WTC11 (cell line): Measurements from ENCODE around the gene UCHL1. TPM values are rescaled to one million over a fixed set of nuclear protein-coding genes. Genes with fewer than 3 reads are reported as not detected.

Experiments
- ATAC-seq: fragments of 200-7000 bp; cut with Tn5 transposase; 2 replicates; pipeline ENCODE4 v1.10.0; 2021; ENCODE audit warnings: mild to moderate bottlenecking, moderate library complexity
- CTCF ChIA-PET: fragments of 300-600 bp; sonication (Branson Sonifier 250); formaldehyde crosslinking; loops from one replicate; lab custom pipeline; 2021; ENCODE audit warnings: antibody characterized with exemption; lab: Charles Lee
- POLR2A ChIA-PET: fragments of 350-600 bp; sonication (Branson Sonifier 250); formaldehyde crosslinking; loops from one replicate; lab custom pipeline; 2021; ENCODE audit warnings: antibody characterized with exemption; lab: Charles Lee
- DNase-seq: peaks from one replicate; pipeline ENCODE4 v3.0.0; 2021; ENCODE audit warnings: low spot score
- H3K27ac Mint-ChIP-seq: 2 replicates; pipeline ENCODE4 v1.8.0; 2021; ENCODE audit warnings: mixed read lengths
- H3K27me3 Mint-ChIP-seq: 2 replicates; pipeline ENCODE4 v1.8.0; 2021; ENCODE audit warnings: low read depth, mild to moderate bottlenecking, moderate library complexity, mixed read lengths
- H3K36me3 Mint-ChIP-seq: 2 replicates; pipeline ENCODE4 v1.8.0; 2021; ENCODE audit warnings: mixed read lengths
- H3K4me1 Mint-ChIP-seq: 2 replicates; pipeline ENCODE4 v1.8.0; 2022; ENCODE audit warnings: mixed read lengths
- H3K4me3 Mint-ChIP-seq: 2 replicates; pipeline ENCODE4 v1.8.0; 2021; ENCODE audit warnings: mild to moderate bottlenecking, moderate library complexity, mixed read lengths
- H3K9me3 Mint-ChIP-seq: 2 replicates; pipeline ENCODE4 v1.8.0; 2021; ENCODE audit warnings: mixed read lengths
- ATF1 ChIP-seq: sonication (generic); formaldehyde crosslinking; IDR thresholded peaks from 2 replicates; pipeline ENCODE4 v1.8.1; 2023; ENCODE audit warnings: mild to moderate bottlenecking, moderate library complexity, missing genetic modification reagents
- CREB1 ChIP-seq: sonication (generic); formaldehyde crosslinking; IDR thresholded peaks from 2 replicates; pipeline ENCODE4 v1.8.0; 2023; ENCODE audit warnings: mild to moderate bottlenecking, missing genetic modification reagents
- CREM ChIP-seq: sonication (generic); formaldehyde crosslinking; IDR thresholded peaks from 2 replicates; pipeline ENCODE4 v1.8.1; 2022; ENCODE audit warnings: mild to moderate bottlenecking, missing genetic modification reagents, moderate library complexity
- ELF4 ChIP-seq: sonication (generic); formaldehyde crosslinking; IDR thresholded peaks from 2 replicates; pipeline ENCODE4 v1.8.1; 2022; ENCODE audit warnings: low read depth, mild to moderate bottlenecking, moderate library complexity, missing genetic modification reagents
- ESRRA ChIP-seq: sonication (generic); formaldehyde crosslinking; IDR thresholded peaks from 2 replicates; pipeline ENCODE4 v1.8.1; 2022; ENCODE audit warnings: mild to moderate bottlenecking, missing genetic modification reagents, borderline replicate concordance
- GRHL2 ChIP-seq: fragments of 250-450 bp; sonication (Bioruptor Pico); IDR thresholded peaks from 2 replicates; pipeline ENCODE4 v1.8.0; 2022; ENCODE audit warnings: mild to moderate bottlenecking, moderate library complexity; ENCODE audit not compliant: insufficient replicate concordance, severe bottlenecking
- JUN ChIP-seq: sonication (generic); formaldehyde crosslinking; IDR thresholded peaks from 2 replicates; pipeline ENCODE4 v1.8.0; 2023; ENCODE audit warnings: mild to moderate bottlenecking, missing genetic modification reagents
- KAT7 ChIP-seq: sonication (generic); formaldehyde crosslinking; IDR thresholded peaks from 2 replicates; pipeline ENCODE4 v1.8.1; 2023; ENCODE audit warnings: missing genetic modification reagents, mild to moderate bottlenecking, borderline replicate concordance
- NFATC4 ChIP-seq: fragments of 250-450 bp; sonication (Bioruptor Pico); IDR thresholded peaks from 2 replicates; pipeline ENCODE4 v1.9.0; 2021; ENCODE audit warnings: mild to moderate bottlenecking
- NFE2L1 ChIP-seq: sonication (generic); formaldehyde crosslinking; IDR thresholded peaks from 2 replicates; pipeline ENCODE4 v1.8.1; 2023; ENCODE audit warnings: missing genetic modification reagents
- NR2C2 ChIP-seq: sonication (generic); formaldehyde crosslinking; IDR thresholded peaks from 2 replicates; pipeline ENCODE4 v1.8.0; 2022; ENCODE audit warnings: mild to moderate bottlenecking, missing genetic modification reagents
- RORB ChIP-seq: fragments of 250-450 bp; sonication (Bioruptor Pico); IDR thresholded peaks from 2 replicates; pipeline ENCODE4 v1.9.0; 2021; ENCODE audit warnings: mild to moderate bottlenecking
- ZNF121 ChIP-seq: sonication (generic); formaldehyde crosslinking; IDR thresholded peaks from 2 replicates; pipeline ENCODE4 v1.8.0; 2023; ENCODE audit warnings: missing genetic modification reagents
- ZNF219 ChIP-seq: sonication (generic); formaldehyde crosslinking; IDR thresholded peaks from 2 replicates; pipeline ENCODE4 v1.8.0; 2023; ENCODE audit warnings: missing genetic modification reagents, mild to moderate bottlenecking, borderline replicate concordance
- ZNF416 ChIP-seq: fragments of 250-450 bp; sonication (Bioruptor Pico); IDR thresholded peaks from 2 replicates; pipeline ENCODE4 v1.9.0; 2021; ENCODE audit warnings: mild to moderate bottlenecking, inconsistent platforms
- total RNA-seq: library from RNA; stranded (reverse); gene quantifications from 3 replicates; pipeline ENCODE4 v1.2.3, GENCODE V29; 2021
- TF ChIP-seq, protein P1 (sequence below): sonication (generic); formaldehyde crosslinking; IDR thresholded peaks from 2 replicates; pipeline ENCODE4 v1.8.0; 2022; ENCODE audit warnings: mild to moderate bottlenecking, missing genetic modification reagents
- TF ChIP-seq, protein P2 (sequence below): sonication (generic); formaldehyde crosslinking; IDR thresholded peaks from 2 replicates; pipeline ENCODE4 v1.8.1; 2022; ENCODE audit warnings: mild to moderate bottlenecking, moderate library complexity, missing genetic modification reagents
- TF ChIP-seq, protein P3 (sequence below): fragments of 250-450 bp; sonication (Bioruptor Pico); IDR thresholded peaks from 2 replicates; pipeline ENCODE4 v1.9.0; 2021; ENCODE audit warnings: mild to moderate bottlenecking
- TF ChIP-seq, protein P4 (sequence below): sonication (generic); formaldehyde crosslinking; IDR thresholded peaks from 2 replicates; pipeline ENCODE4 v1.8.0; 2022; ENCODE audit warnings: mild to moderate bottlenecking, missing genetic modification reagents
- TF ChIP-seq, protein P5 (sequence below): fragments of 250-450 bp; sonication (Bioruptor Pico); IDR thresholded peaks from 2 replicates; pipeline ENCODE4 v2.1.2; 2022; ENCODE audit warnings: mild to moderate bottlenecking, moderate library complexity
- TF ChIP-seq, protein P6 (sequence below): sonication (generic); formaldehyde crosslinking; IDR thresholded peaks from 2 replicates; pipeline ENCODE4 v1.8.1; 2023; ENCODE audit warnings: mild to moderate bottlenecking, missing genetic modification reagents, moderate library complexity
- TF ChIP-seq, protein P7 (sequence below): fragments of 200-600 bp; IDR thresholded peaks from 2 replicates; pipeline ENCODE4 v1.8.0; 2022; ENCODE audit warnings: antibody characterized with exemption

Gene UCHL1
- total RNA-seq, 1 experiment from 2014 or later: 548 TPM

DNA sequence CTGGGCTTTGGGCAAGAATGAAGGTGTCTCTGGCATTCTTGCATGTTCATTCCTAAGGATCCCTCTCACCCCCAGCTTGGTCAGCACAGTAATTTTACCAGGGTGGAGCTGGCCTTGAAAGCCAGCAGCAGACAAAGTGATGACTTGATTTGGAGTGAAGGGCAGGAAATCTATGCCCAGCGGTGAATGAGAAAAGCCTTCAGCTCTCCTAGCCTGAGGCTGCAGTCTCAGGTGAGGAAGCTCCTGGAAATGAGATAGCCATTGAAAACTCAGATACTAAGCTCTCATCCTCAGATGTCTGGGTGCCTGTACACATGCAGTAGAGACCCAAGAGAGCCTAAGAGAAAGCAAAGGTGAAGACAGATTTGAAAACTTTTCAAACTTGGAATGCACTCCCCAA, 10.7 kb upstream of the UCHL1 start:
- peak; percentile 30; the same call in 1 of the 2 replicates for ATAC-seq
- no peaks in the 10 kb centered on the region for H3K36me3 Mint-ChIP-seq
- TF ChIP-seq GRHL2 (CRISPR knock-in tag) (no peak), NR2C2 (no peak), ZNF219 (CRISPR knock-in tag) (no peak)
- TF ChIP-seq, all 79 proteins: peak for 0
- ChIA-PET POLR2A (interaction anchor here (1.0 kb wide), 1 partner anchor 11 kb away, joined by 3 read pairs; the partner anchor contains the start of gene UCHL1), CTCF (interaction anchor here (1.0 to 1.4 kb wide), 4 partner anchors 9 to 337 kb away, joined by 4 to 5 read pairs (median 4); partner anchors contain the start of gene APBB2)
- no peak for DNase-seq
- peaks cover 6% of the 10 kb centered on the region for H3K4me1 Mint-ChIP-seq
- no peak overlapping the region for H3K4me3 Mint-ChIP-seq
- peaks cover 4% of the 10 kb centered on the region; the same call in 1 of the 2 replicates for H3K9me3 Mint-ChIP-seq
- H3K27ac Mint-ChIP-seq: no peak overlapping the region
- no peaks in the 10 kb centered on the region for H3K27me3 Mint-ChIP-seq

DNA sequence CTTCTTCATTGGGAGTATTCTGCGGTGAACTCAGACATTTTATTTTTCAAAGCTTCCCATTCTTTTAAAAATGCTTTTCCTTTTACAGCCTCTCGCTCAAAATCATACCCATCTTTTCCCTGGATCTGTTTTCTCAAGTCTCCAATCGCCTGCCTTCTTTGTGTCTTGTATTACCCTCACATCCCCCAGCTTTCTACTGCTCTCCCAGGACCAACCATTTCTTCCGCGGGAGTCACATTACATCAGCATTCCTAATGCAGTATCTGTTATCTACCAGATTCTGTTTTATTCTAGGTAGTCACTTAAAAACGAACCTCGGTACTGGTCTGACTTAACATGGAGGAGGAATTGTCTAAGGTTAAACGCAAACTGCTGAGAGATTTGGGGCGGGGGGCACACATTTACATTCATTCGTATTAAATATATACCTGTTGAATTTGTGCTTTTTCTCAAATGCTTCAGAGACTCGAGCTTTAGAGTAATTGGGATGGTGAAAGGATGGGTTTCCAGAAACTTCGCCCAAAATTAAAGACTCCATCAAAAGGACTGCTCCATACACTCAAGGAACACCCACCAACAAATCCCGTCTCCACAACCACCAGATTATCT, 493 bp upstream of the UCHL1 start:
- peak; percentile 17 for DNase-seq
- Mint-ChIP-seq H3K27ac (peak overlapping the region; percentile 69), H3K4me1 (peaks cover 32% of the 10 kb centered on the region), H3K9me3 (peaks cover 17% of the 10 kb centered on the region)
- TF ChIP-seq, protein P1, sequence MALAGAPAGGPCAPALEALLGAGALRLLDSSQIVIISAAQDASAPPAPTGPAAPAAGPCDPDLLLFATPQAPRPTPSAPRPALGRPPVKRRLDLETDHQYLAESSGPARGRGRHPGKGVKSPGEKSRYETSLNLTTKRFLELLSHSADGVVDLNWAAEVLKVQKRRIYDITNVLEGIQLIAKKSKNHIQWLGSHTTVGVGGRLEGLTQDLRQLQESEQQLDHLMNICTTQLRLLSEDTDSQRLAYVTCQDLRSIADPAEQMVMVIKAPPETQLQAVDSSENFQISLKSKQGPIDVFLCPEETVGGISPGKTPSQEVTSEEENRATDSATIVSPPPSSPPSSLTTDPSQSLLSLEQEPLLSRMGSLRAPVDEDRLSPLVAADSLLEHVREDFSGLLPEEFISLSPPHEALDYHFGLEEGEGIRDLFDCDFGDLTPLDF: 0 out of 2 replicates have a peak, but pooled peaks have one; percentile 9
- TF ChIP-seq, protein P2, sequence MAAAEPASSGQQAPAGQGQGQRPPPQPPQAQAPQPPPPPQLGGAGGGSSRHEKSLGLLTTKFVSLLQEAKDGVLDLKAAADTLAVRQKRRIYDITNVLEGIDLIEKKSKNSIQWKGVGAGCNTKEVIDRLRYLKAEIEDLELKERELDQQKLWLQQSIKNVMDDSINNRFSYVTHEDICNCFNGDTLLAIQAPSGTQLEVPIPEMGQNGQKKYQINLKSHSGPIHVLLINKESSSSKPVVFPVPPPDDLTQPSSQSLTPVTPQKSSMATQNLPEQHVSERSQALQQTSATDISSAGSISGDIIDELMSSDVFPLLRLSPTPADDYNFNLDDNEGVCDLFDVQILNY (CRISPR knock-in tag): no peak
- TF ChIP-seq, protein P3, sequence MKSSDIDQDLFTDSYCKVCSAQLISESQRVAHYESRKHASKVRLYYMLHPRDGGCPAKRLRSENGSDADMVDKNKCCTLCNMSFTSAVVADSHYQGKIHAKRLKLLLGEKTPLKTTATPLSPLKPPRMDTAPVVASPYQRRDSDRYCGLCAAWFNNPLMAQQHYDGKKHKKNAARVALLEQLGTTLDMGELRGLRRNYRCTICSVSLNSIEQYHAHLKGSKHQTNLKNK (CRISPR knock-in tag): 0 out of 2 replicates have a peak, but pooled peaks have one; percentile 4
- TF ChIP-seq RORB (CRISPR knock-in tag): no peak
- TF ChIP-seq, all 79 proteins: peak for 2
- Mint-ChIP-seq H3K36me3 (peaks cover 37% of the 10 kb centered on the region), H3K4me3 (peak overlapping the region; percentile 66), H3K27me3 (peaks cover 3% of the 10 kb centered on the region; the same call in 1 of the 2 replicates)
- ChIA-PET POLR2A (interaction anchor here (0.5 to 1.8 kb wide), 17 partner anchors 10 to 447 kb away, joined by 3 to 15 read pairs (median 4); partner anchors contain the start of gene APBB2), CTCF (interaction anchor here (0.6 to 3.9 kb wide), 13 partner anchors 24 to 415 kb away, joined by 3 to 14 read pairs (median 4); no protein-coding TSS in a partner anchor)
- peak; percentile 17 for ATAC-seq

DNA sequence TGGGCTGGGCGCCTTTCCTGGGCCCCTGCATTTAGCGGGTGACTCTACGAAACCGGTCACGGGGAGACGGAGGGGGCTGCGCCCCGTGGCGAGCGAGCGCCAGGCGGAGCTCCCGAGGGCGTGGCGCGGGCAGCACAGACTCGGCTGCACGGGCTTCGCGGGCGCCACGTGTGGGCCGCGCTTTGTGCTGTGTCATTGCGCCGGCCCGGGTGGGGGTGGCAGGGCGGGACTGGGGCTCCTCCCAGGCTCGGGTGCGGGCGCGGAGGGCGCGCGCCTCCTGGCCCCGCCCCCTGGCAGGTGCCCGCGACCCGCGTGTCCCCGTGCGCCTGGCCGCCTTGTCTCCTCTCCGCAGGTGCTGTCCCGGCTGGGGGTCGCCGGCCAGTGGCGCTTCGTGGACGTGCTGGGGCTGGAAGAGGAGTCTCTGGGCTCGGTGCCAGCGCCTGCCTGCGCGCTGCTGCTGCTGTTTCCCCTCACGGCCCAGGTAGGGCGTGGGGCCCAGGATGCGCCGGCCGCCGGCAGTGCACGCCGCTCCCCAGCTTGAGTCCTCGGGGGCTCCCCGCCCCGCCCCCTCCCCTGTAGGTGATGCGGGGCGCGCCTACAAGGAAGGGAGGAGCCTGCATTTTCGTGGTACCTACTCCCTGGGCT, 651 bp downstream of the UCHL1 start:
- H3K4me3 Mint-ChIP-seq: peak overlapping the region; percentile 94
- TF ChIP-seq ELF4 (CRISPR knock-in tag): peak; percentile 67; the same call in 1 of the 2 replicates
- no peak; the same call in 1 of the 2 replicates for TF ChIP-seq ATF1
- peak; percentile 36; the same call in 1 of the 2 replicates for TF ChIP-seq KAT7 (CRISPR knock-in tag)
- peak; percentile 19; the same call in 1 of the 2 replicates for TF ChIP-seq JUN (CRISPR knock-in tag)
- TF ChIP-seq, protein P4, sequence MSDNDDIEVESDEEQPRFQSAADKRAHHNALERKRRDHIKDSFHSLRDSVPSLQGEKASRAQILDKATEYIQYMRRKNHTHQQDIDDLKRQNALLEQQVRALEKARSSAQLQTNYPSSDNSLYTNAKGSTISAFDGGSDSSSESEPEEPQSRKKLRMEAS: peak; percentile 55; the same call in 1 of the 2 replicates
- TF ChIP-seq NFATC4 (CRISPR knock-in tag): 0 out of 2 replicates have a peak, but pooled peaks have one; percentile 5
- TF ChIP-seq, protein P5, sequence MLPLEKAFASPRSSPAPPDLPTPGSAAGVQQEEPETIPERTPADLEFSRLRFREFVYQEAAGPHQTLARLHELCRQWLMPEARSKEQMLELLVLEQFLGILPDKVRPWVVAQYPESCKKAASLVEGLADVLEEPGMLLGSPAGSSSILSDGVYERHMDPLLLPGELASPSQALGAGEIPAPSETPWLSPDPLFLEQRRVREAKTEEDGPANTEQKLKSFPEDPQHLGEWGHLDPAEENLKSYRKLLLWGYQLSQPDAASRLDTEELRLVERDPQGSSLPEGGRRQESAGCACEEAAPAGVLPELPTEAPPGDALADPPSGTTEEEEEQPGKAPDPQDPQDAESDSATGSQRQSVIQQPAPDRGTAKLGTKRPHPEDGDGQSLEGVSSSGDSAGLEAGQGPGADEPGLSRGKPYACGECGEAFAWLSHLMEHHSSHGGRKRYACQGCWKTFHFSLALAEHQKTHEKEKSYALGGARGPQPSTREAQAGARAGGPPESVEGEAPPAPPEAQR (CRISPR knock-in tag): no peak
- TF ChIP-seq, protein P6, sequence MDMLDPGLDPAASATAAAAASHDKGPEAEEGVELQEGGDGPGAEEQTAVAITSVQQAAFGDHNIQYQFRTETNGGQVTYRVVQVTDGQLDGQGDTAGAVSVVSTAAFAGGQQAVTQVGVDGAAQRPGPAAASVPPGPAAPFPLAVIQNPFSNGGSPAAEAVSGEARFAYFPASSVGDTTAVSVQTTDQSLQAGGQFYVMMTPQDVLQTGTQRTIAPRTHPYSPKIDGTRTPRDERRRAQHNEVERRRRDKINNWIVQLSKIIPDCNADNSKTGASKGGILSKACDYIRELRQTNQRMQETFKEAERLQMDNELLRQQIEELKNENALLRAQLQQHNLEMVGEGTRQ (CRISPR knock-in tag): 0 out of 2 replicates have a peak, but pooled peaks have one; percentile 13
- TF ChIP-seq ESRRA: peak; percentile 21; the same call in 1 of the 2 replicates
- 0 out of 2 replicates have a peak, but pooled peaks have one; percentile 14 for TF ChIP-seq CREB1 (CRISPR knock-in tag)
- 0 out of 2 replicates have a peak, but pooled peaks have one; percentile 21 for TF ChIP-seq ZNF416 (CRISPR knock-in tag)
- TF ChIP-seq NR2C2: 0 out of 2 replicates have a peak, but pooled peaks have one; percentile 0
- TF ChIP-seq ZNF219 (CRISPR knock-in tag): 0 out of 2 replicates have a peak, but pooled peaks have one; percentile 3
- TF ChIP-seq ZNF121 (CRISPR knock-in tag): no peak
- TF ChIP-seq NFE2L1 (CRISPR knock-in tag): peak; percentile 87
- peak; percentile 9; the same call in 1 of the 2 replicates for TF ChIP-seq CREM (CRISPR knock-in tag)
- TF ChIP-seq, protein P7, sequence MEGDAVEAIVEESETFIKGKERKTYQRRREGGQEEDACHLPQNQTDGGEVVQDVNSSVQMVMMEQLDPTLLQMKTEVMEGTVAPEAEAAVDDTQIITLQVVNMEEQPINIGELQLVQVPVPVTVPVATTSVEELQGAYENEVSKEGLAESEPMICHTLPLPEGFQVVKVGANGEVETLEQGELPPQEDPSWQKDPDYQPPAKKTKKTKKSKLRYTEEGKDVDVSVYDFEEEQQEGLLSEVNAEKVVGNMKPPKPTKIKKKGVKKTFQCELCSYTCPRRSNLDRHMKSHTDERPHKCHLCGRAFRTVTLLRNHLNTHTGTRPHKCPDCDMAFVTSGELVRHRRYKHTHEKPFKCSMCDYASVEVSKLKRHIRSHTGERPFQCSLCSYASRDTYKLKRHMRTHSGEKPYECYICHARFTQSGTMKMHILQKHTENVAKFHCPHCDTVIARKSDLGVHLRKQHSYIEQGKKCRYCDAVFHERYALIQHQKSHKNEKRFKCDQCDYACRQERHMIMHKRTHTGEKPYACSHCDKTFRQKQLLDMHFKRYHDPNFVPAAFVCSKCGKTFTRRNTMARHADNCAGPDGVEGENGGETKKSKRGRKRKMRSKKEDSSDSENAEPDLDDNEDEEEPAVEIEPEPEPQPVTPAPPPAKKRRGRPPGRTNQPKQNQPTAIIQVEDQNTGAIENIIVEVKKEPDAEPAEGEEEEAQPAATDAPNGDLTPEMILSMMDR: no peak
- peaks cover 45% of the 10 kb centered on the region for H3K36me3 Mint-ChIP-seq
- DNase-seq (peak; percentile 55), ATAC-seq (peak; percentile 35)
- peaks cover 32% of the 10 kb centered on the region for H3K4me1 Mint-ChIP-seq
- H3K27me3 Mint-ChIP-seq: no peaks in the 10 kb centered on the region; the same call in 1 of the 2 replicates
- peaks cover 10% of the 10 kb centered on the region for H3K9me3 Mint-ChIP-seq
- H3K27ac Mint-ChIP-seq: no peak overlapping the region
- CTCF ChIA-PET: interaction anchor here (0.9 to 3.9 kb wide), 13 partner anchors 23 to 416 kb away, joined by 3 to 14 read pairs (median 5); partner anchors contain the start of gene APBB2
- POLR2A ChIA-PET: interaction anchor here (0.5 to 1.8 kb wide), 16 partner anchors 10 to 357 kb away, joined by 3 to 15 read pairs (median 4); partner anchors contain the start of gene APBB2
